Glutamatergic neuron (in vitro differentiated cells): ENCODE data around the gene FBXL17. TPM values are rescaled to one million over a fixed set of nuclear protein-coding genes. Genes with fewer than 3 reads are reported as not detected.
A peak's percentile ranks its signal among the peaks of the same experiment; 100 is the strongest.

Experiments used
- DNase-seq: peaks from one replicate; pipeline ENCODE4 v3.0.0; 2022
- H3K27ac Mint-ChIP-seq: one replicate; pipeline ENCODE4 v1.8.0; 2020; ENCODE audit warnings: mild to moderate bottlenecking, mixed read lengths, inconsistent platforms; ENCODE audit not compliant: unreplicated experiment
- H3K27me3 Mint-ChIP-seq: one replicate; pipeline ENCODE4 v1.8.0; 2020; ENCODE audit warnings: mild to moderate bottlenecking, moderate library complexity, mixed read lengths, inconsistent platforms; ENCODE audit not compliant: unreplicated experiment
- H3K36me3 Mint-ChIP-seq: one replicate; pipeline ENCODE4 v1.8.0; 2020; ENCODE audit warnings: mild to moderate bottlenecking, mixed read lengths, inconsistent platforms; ENCODE audit not compliant: unreplicated experiment
- H3K4me1 Mint-ChIP-seq: one replicate; pipeline ENCODE4 v1.8.0; 2020; ENCODE audit warnings: mild to moderate bottlenecking, low read depth, mixed read lengths, inconsistent platforms; ENCODE audit not compliant: unreplicated experiment
- H3K4me3 Mint-ChIP-seq: one replicate; pipeline ENCODE4 v1.8.0; 2020; ENCODE audit warnings: mild to moderate bottlenecking, mixed read lengths, inconsistent platforms; ENCODE audit not compliant: unreplicated experiment
- H3K9me3 Mint-ChIP-seq: one replicate; pipeline ENCODE4 v1.8.0; 2020; ENCODE audit warnings: mild to moderate bottlenecking, moderate library complexity, mixed read lengths, inconsistent platforms; ENCODE audit not compliant: unreplicated experiment
- total RNA-seq: library from RNA; stranded (reverse); fragmentation: NEBNext Ultra II Directional; extraction: Animal tissue kit (Norgen Biotek cat#: 25700); gene quantifications from one replicate; pipeline ENCODE4 v1.2.1, GENCODE V29; 2021; ENCODE audit not compliant: unreplicated experiment
- TF ChIP-seq, protein P1 (sequence below): fragments of 200-600 bp; sonication (generic); IDR thresholded peaks from one replicate; pipeline ENCODE4 v1.5.0; 2021; ENCODE audit not compliant: partially characterized antibody, unreplicated experiment

Gene FBXL17
- total RNA-seq, 1 donor from 2014 or later = 20.3 TPM

DNA sequence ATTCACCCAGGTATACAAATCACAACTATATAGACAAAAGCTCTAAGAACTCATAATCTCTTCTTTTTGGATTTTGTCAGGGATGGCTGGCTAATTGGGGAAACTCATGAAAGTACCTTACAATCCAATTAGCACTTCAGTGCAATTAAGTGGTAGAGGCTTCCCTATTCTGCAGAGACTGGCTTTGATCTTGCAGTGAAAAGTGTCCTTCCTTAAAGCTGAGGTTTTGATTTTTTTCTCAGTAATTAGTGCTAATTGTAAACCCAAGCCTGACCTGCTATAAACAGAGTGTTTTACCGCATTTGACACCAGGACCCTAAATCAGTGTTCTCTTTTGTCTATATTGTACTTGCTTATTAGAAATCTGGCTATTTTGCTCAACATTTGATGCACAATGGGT is 417.2 kb downstream of the FBXL17 start:
- H3K4me1 Mint-ChIP-seq = peaks cover 20% of the 10 kb centered on the region
- H3K9me3 Mint-ChIP-seq = peaks cover 2% of the 10 kb centered on the region
- no peak overlapping the region for H3K4me3 Mint-ChIP-seq
- TF ChIP-seq, protein P1, sequence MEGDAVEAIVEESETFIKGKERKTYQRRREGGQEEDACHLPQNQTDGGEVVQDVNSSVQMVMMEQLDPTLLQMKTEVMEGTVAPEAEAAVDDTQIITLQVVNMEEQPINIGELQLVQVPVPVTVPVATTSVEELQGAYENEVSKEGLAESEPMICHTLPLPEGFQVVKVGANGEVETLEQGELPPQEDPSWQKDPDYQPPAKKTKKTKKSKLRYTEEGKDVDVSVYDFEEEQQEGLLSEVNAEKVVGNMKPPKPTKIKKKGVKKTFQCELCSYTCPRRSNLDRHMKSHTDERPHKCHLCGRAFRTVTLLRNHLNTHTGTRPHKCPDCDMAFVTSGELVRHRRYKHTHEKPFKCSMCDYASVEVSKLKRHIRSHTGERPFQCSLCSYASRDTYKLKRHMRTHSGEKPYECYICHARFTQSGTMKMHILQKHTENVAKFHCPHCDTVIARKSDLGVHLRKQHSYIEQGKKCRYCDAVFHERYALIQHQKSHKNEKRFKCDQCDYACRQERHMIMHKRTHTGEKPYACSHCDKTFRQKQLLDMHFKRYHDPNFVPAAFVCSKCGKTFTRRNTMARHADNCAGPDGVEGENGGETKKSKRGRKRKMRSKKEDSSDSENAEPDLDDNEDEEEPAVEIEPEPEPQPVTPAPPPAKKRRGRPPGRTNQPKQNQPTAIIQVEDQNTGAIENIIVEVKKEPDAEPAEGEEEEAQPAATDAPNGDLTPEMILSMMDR = no peak
- no peak for DNase-seq
- no peaks in the 10 kb centered on the region for H3K27me3 Mint-ChIP-seq
- no peaks in the 10 kb centered on the region for H3K36me3 Mint-ChIP-seq
- no peak overlapping the region for H3K27ac Mint-ChIP-seq

DNA sequence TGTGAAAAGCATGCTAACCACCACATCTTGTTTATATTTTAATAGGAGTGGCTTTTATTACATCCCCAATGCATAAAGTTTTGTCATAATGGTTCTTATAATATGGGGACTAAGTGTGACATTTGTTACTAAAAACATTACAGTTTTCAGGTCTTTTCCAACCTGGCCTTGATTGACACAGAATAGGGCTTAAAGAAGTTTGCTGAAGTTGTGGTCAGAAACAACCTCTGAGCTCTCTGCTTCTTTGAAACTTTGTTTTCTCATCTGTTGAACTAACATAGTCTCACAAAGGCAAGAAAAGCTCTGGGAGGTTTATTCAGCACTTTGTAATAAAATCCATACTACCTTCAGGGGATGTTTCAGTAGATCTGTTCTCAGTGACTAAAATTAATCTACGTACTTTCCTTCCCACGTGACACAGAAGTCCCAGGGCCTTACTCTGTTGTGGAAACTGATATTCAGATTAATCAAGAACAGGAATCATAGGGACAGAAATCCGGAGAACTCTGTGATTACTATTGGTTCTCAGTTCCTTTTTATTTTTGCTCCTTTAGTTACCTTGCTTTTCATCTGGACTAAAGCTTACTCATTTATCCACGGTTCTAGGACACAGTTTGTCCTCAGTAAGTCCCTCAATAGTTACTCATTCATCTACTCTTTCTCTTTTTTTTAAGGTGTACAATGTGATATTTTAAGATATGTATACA is 422.2 kb downstream of the FBXL17 start:
- no peaks in the 10 kb centered on the region for H3K27me3 Mint-ChIP-seq
- peaks cover 2% of the 10 kb centered on the region for H3K9me3 Mint-ChIP-seq
- H3K4me1 Mint-ChIP-seq = peaks cover 38% of the 10 kb centered on the region
- TF ChIP-seq, protein P1 = no peak
- no peak overlapping the region for H3K4me3 Mint-ChIP-seq
- no peak for DNase-seq
- no peaks in the 10 kb centered on the region for H3K36me3 Mint-ChIP-seq
- H3K27ac Mint-ChIP-seq = no peak overlapping the region

DNA sequence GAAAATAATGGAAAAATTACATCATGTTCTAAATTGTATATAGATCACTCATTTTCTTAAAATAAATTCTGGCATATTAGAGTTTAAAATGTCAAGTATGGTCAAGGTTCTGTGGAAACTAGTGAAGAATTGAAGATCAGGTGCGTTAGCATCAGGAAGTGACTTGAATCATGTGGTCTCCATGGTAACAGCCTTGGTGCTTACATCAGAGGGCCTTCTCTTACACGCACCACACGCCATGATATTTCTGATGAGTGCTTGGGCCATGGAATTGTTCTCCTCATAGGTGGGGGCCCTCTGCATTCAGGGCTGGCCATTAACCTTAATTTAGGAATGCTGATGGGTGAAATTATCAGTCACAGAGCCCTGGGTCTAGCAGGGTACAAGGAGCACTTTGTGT is 423.0 kb downstream of the FBXL17 start:
- H3K4me1 Mint-ChIP-seq = peaks cover 40% of the 10 kb centered on the region
- DNase-seq = no peak
- TF ChIP-seq, protein P1 = no peak
- no peak overlapping the region for H3K4me3 Mint-ChIP-seq
- H3K27me3 Mint-ChIP-seq = no peaks in the 10 kb centered on the region
- peak overlapping the region; percentile 67 for H3K27ac Mint-ChIP-seq
- peaks cover 2% of the 10 kb centered on the region for H3K9me3 Mint-ChIP-seq
- no peaks in the 10 kb centered on the region for H3K36me3 Mint-ChIP-seq

DNA sequence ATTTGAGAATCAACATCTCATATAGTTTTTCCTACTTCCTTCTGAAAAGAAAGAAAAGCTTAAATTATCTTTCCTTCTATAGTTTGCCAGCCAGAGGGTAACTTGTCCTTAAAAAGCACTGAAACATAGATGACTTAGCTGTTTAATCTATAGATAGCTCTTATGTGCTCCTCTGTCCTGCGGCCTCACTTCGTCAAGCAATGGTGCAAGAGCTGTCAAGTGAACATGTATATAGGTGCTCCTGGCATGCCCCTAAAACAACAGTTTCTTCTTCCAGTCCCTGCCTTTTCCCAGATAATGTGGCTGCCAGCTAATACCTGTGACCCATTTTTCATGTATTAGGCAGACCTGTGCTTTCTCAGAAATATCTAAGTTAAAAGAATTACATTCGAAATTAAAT is 423.5 kb downstream of the FBXL17 start:
- Mint-ChIP-seq H3K9me3 (peaks cover 2% of the 10 kb centered on the region), H3K4me1 (peaks cover 43% of the 10 kb centered on the region)

DNA sequence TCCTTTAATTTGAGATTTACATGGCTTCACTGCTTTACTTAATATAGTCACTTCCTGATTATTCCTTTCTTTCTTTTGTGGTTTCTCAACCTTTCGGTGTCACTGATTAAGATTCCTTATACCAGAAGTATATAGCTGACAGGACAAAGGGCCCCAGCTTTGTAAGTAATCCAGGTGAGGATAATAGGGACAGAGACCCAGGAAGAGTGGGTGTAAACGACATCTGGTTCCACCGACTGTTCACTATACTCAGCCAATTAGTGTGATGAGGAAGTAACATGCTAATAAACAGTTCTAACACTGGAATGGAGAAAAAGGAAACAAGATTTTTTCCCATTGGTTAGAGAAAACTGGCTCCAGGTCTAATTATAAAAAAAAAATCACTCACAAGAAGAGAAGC is 424.8 kb downstream of the FBXL17 start:
- H3K4me3 Mint-ChIP-seq = peak overlapping the region; percentile 13
- DNase-seq = no peak
- peaks cover 1% of the 10 kb centered on the region for H3K27me3 Mint-ChIP-seq
- H3K36me3 Mint-ChIP-seq = no peaks in the 10 kb centered on the region
- H3K4me1 Mint-ChIP-seq = peaks cover 44% of the 10 kb centered on the region
- TF ChIP-seq, protein P1 = no peak
- H3K27ac Mint-ChIP-seq = peak overlapping the region; percentile 81
- peaks cover 2% of the 10 kb centered on the region for H3K9me3 Mint-ChIP-seq

More for the DNA sequence above, 423.5 kb downstream of the FBXL17 start:
- H3K36me3 Mint-ChIP-seq = no peaks in the 10 kb centered on the region
- H3K4me3 Mint-ChIP-seq = no peak overlapping the region
- TF ChIP-seq, protein P1 = no peak
- peak overlapping the region; percentile 67 for H3K27ac Mint-ChIP-seq
- DNase-seq = no peak
- peaks cover under 1% of the 10 kb centered on the region for H3K27me3 Mint-ChIP-seq
